Measurements from ENCODE around the gene ITPA.

DNA sequence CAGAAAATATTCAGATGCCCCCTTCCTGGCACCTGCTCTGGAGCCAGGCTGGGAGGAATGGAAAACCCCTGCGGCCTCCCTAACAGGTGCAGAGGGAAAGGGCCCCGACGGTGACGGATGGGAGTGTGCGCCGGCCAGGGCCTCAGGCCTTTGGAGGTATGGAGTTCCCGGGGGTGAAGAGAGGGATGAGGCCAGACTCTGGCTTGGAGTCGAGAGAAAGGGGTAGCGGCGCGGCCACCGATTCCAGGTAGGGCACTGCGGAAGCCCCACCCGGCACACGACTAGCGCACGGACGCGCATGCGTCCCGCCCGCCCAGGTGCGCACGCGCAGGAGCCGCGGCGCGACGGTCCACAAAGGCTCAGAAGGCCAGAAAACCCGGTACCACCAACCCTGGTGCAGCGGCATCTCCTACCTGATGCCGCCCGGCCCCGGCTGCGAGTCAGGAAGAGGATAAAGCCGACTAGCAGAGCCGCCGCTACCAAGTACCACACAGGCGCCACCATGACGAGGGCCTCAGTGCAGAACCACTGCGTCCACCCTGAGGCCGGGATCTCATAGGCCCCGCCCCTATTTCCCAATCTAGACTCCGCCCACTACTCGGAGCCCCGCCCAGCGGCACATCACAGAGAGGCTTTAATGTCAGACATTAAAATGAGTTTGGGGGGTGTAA lies 5.0 kb upstream of the ITPA start, which contains the start of gene DDRGK1:
- TF ChIP-seq, protein P1, sequence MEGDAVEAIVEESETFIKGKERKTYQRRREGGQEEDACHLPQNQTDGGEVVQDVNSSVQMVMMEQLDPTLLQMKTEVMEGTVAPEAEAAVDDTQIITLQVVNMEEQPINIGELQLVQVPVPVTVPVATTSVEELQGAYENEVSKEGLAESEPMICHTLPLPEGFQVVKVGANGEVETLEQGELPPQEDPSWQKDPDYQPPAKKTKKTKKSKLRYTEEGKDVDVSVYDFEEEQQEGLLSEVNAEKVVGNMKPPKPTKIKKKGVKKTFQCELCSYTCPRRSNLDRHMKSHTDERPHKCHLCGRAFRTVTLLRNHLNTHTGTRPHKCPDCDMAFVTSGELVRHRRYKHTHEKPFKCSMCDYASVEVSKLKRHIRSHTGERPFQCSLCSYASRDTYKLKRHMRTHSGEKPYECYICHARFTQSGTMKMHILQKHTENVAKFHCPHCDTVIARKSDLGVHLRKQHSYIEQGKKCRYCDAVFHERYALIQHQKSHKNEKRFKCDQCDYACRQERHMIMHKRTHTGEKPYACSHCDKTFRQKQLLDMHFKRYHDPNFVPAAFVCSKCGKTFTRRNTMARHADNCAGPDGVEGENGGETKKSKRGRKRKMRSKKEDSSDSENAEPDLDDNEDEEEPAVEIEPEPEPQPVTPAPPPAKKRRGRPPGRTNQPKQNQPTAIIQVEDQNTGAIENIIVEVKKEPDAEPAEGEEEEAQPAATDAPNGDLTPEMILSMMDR (IDR thresholded peaks at IDR 0.05): no peak
- TF ChIP-seq POLR2A (IDR thresholded peaks at IDR 0.05) (peak; percentile 74), POLR2AphosphoS5 (IDR thresholded peaks at IDR 0.05) (peak; percentile 78 to 93 (median 84))
